H1 (cell line): Measurements from ENCODE around the gene NCAPG2. TPM values are rescaled to one million over a fixed set of nuclear protein-coding genes. Genes with fewer than 3 reads are reported as not detected.
A peak's percentile ranks its signal among the peaks of the same experiment; 100 is the strongest.

Source experiments
- CTCF ChIA-PET: fragments of 300-600 bp; sonication (Branson Sonifier 250); formaldehyde crosslinking; loops from one replicate; lab custom pipeline; 2021; ENCODE audit not compliant: partially characterized antibody; lab: Charles Lee
- POLR2A ChIA-PET: fragments of 300-600 bp; sonication (Branson Sonifier 250); formaldehyde crosslinking; loops from one replicate; lab custom pipeline; 2021; ENCODE audit warnings: inconsistent platforms; ENCODE audit not compliant: partially characterized antibody; lab: Charles Lee
- DNase-seq, 2 experiments: peaks; one replicate each; pipeline versions ENCODE4 v3.0.0 to v3.0.0-alpha.2; 2010 to 2022; ENCODE audit warnings: low spot score in 2 of 2, low read depth in 1 of 2, mixed read lengths in 1 of 2
- FAIRE-seq: peaks from 2 replicates; lab custom pipeline; 2011; peaks lifted over from hg19 to GRCh38; lab: Jason Lieb, UNC
- H2AFZ ChIP-seq: 2 replicates; pipeline ENCODE4 v1.8.1; 2012; ENCODE audit warnings: low read length, inconsistent platforms
- H2AK5ac ChIP-seq: 2 replicates; pipeline ENCODE4 v1.6.1; 2013; ENCODE audit warnings: low read depth, low read length
- H2BK120ac ChIP-seq: replicated peaks from 2 replicates; pipeline ENCODE3; 2013; ENCODE audit warnings: low read depth, low read length, inconsistent platforms
- H2BK12ac ChIP-seq: 2 replicates; pipeline ENCODE4 v1.6.1; 2013; ENCODE audit warnings: low read depth, low read length
- H2BK15ac ChIP-seq: 2 replicates; pipeline ENCODE4 v1.6.1; 2013; ENCODE audit warnings: low read length
- H2BK20ac ChIP-seq: 2 replicates; pipeline ENCODE4 v1.6.1; 2013; ENCODE audit warnings: low read length
- H2BK5ac ChIP-seq: 2 replicates; pipeline ENCODE4 v1.6.1; 2013; ENCODE audit warnings: low read depth, low read length
- H3K14ac ChIP-seq: 2 replicates; pipeline ENCODE4 v1.6.1; 2013; ENCODE audit warnings: inconsistent platforms; ENCODE audit not compliant: insufficient read length
- H3K18ac ChIP-seq: 2 replicates; pipeline ENCODE4 v1.6.1; 2013; ENCODE audit warnings: low read length; ENCODE audit errors: extremely low read depth
- H3K23ac ChIP-seq: 2 replicates; pipeline ENCODE4 v1.6.1; 2013; ENCODE audit warnings: inconsistent platforms; ENCODE audit not compliant: insufficient read length
- H3K23me2 ChIP-seq: 2 replicates; pipeline ENCODE4 v1.6.1; 2013; ENCODE audit warnings: low read depth, low read length
- H3K27ac ChIP-seq: 2 replicates; pipeline ENCODE4 v1.6.1; 2011; ENCODE audit warnings: low read depth, low read length, inconsistent platforms
- H3K27me3 ChIP-seq, 4 experiments: replicated peaks in 1 of 4; 1 replicate in 1 of 4; 2 replicates in 3 of 4; pipeline versions ENCODE4 v1.6.1 to v1.8.1; 2011 to 2013; ENCODE audit warnings: low read length in 3 of 4, mild to moderate bottlenecking in 3 of 4, inconsistent platforms in 2 of 4, mixed read lengths in 2 of 4, moderate library complexity in 1 of 4; ENCODE audit not compliant: control insufficient read depth in 3 of 4, insufficient read depth in 3 of 4; ENCODE audit errors: extremely low read depth in 1 of 4
- H3K36me3 ChIP-seq, 4 experiments: 2 replicates each; pipeline versions ENCODE4 v1.6.1 to v1.8.1; 2011 to 2013; ENCODE audit warnings: mild to moderate bottlenecking in 4 of 4, low read length in 3 of 4, moderate library complexity in 2 of 4, control low read depth in 1 of 4, inconsistent platforms in 1 of 4; ENCODE audit not compliant: insufficient read depth in 4 of 4, control insufficient read depth in 2 of 4
- H3K4ac ChIP-seq: replicated peaks from 2 replicates; pipeline ENCODE3; 2013; ENCODE audit warnings: low read length, low read depth, mixed read lengths, inconsistent platforms; ENCODE audit not compliant: insufficient read length
- H3K4me1 ChIP-seq, 4 experiments: replicated peaks in 1 of 4; 1 replicate in 1 of 4; 2 replicates in 3 of 4; pipeline versions ENCODE4 v1.6.1 to v1.8.1; 2011 to 2013; ENCODE audit warnings: low read length in 3 of 4, inconsistent platforms in 2 of 4, mixed read lengths in 1 of 4; ENCODE audit not compliant: insufficient read depth in 4 of 4, control insufficient read depth in 3 of 4
- H3K4me2 ChIP-seq, 2 experiments: 2 replicates each; pipeline versions ENCODE4 v1.6.1 to v1.8.1; 2011 to 2013; ENCODE audit warnings: low read depth in 2 of 2, low read length in 2 of 2, control low read depth in 1 of 2, inconsistent platforms in 1 of 2, mild to moderate bottlenecking in 1 of 2; ENCODE audit not compliant: insufficient read depth in 1 of 2
- H3K4me3 ChIP-seq, 4 experiments: fragments of 200-600, 300-600 bp in 1 of 4; sonication (generic), shearing (Covaris generic), sonication (Bioruptor Twin) in 1 of 4; 2 replicates each; pipeline versions ENCODE4 v1.5.1 to v1.8.1; 2011 to 2016; ENCODE audit warnings: low read length in 4 of 4, low read depth in 3 of 4, control low read depth in 2 of 4, inconsistent platforms in 2 of 4, mild to moderate bottlenecking in 2 of 4, mixed read lengths in 1 of 4, moderate library complexity in 1 of 4; ENCODE audit not compliant: insufficient read depth in 2 of 4; ENCODE audit errors: extremely low read depth in 1 of 4
- H3K56ac ChIP-seq: replicated peaks from 2 replicates; pipeline ENCODE3; 2013; ENCODE audit warnings: low read depth, mild to moderate bottlenecking, mixed read lengths, low read length, inconsistent platforms; ENCODE audit not compliant: insufficient read length
- H3K79me1 ChIP-seq: 2 replicates; pipeline ENCODE4 v1.6.1; 2013; ENCODE audit warnings: low read depth, low read length, control low read depth
- H3K79me2 ChIP-seq, 2 experiments: 2 replicates each; pipeline versions ENCODE4 v1.6.1 to v1.8.1; 2012 to 2013; ENCODE audit warnings: low read length in 2 of 2, mild to moderate bottlenecking in 2 of 2, inconsistent platforms in 1 of 2; ENCODE audit not compliant: insufficient read depth in 2 of 2, control insufficient read depth in 1 of 2
- H3K9ac ChIP-seq, 4 experiments: replicated peaks in 1 of 4; 1 replicate in 1 of 4; 2 replicates in 3 of 4; pipeline versions ENCODE4 v1.6.1 to v1.8.1; 2011 to 2013; ENCODE audit warnings: low read depth in 3 of 4, low read length in 3 of 4, control low read depth in 2 of 4, mild to moderate bottlenecking in 2 of 4, moderate library complexity in 2 of 4, inconsistent platforms in 1 of 4; ENCODE audit errors: extremely low read depth in 1 of 4
- H3K9me3 ChIP-seq, 2 experiments: 2 replicates each; pipeline versions ENCODE4 v1.6.1 to v1.8.1; 2012 to 2013; ENCODE audit warnings: mild to moderate bottlenecking in 2 of 2, moderate library complexity in 2 of 2, control low read depth in 1 of 2, inconsistent platforms in 1 of 2, low read depth in 1 of 2, low read length in 1 of 2, mixed read lengths in 1 of 2; ENCODE audit not compliant: insufficient read depth in 2 of 2
- H4K20me1 ChIP-seq, 2 experiments: replicated peaks in 1 of 2; 2 replicates each; pipeline versions ENCODE3 to v1.8.1; 2011 to 2013; ENCODE audit warnings: inconsistent platforms in 2 of 2, low read length in 2 of 2, mild to moderate bottlenecking in 1 of 2; ENCODE audit not compliant: insufficient read depth in 2 of 2, control insufficient read depth in 1 of 2
- H4K5ac ChIP-seq: 2 replicates; pipeline ENCODE4 v1.6.1; 2013; ENCODE audit warnings: low read length, low read depth, mixed read lengths, inconsistent platforms; ENCODE audit not compliant: insufficient read length
- H4K8ac ChIP-seq: 2 replicates; pipeline ENCODE4 v1.8.0; 2013; ENCODE audit warnings: mild to moderate bottlenecking, moderate library complexity, low read length, inconsistent platforms; ENCODE audit not compliant: insufficient read depth; ENCODE audit errors: extremely low read depth
- H4K91ac ChIP-seq: replicated peaks from 2 replicates; pipeline ENCODE3; 2013; ENCODE audit warnings: low read length, mixed read lengths, inconsistent platforms; ENCODE audit not compliant: insufficient read length
- BACH1 ChIP-seq: IDR thresholded peaks from 2 replicates; pipeline ENCODE4 v1.6.1; 2012; ENCODE audit warnings: low read length, improper control_type of control experiment
- CBX5 ChIP-seq: fragments of 300-800, 300-1000 bp; sonication (generic); IDR thresholded peaks from 2 replicates; pipeline ENCODE4 v1.7.1; 2016; ENCODE audit warnings: antibody characterized with exemption, low read length, low read depth
- CTBP2 ChIP-seq: IDR thresholded peaks from 2 replicates; pipeline ENCODE4 v1.7.0; 2011; ENCODE audit warnings: borderline replicate concordance, mild to moderate bottlenecking, moderate library complexity, mixed read lengths, low read length; ENCODE audit not compliant: insufficient read depth, insufficient read length
- GTF2F1 ChIP-seq: IDR thresholded peaks from 2 replicates; pipeline ENCODE4 v1.6.1; 2012; ENCODE audit warnings: low read depth, low read length, improper control_type of control experiment, borderline replicate concordance
- KDM4A ChIP-seq: IDR thresholded peaks from one replicate; pipeline ENCODE4 v1.7.1; 2012; ENCODE audit warnings: low read depth, mild to moderate bottlenecking, moderate library complexity, low read length, inconsistent platforms; ENCODE audit not compliant: severe bottlenecking
- KDM5A ChIP-seq: fragments of 200-600 bp; IDR thresholded peaks from 2 replicates; pipeline ENCODE4 v1.7.1; 2012; ENCODE audit warnings: mild to moderate bottlenecking, low read length, inconsistent platforms, mixed read lengths
- SP1 ChIP-seq: IDR thresholded peaks from 2 replicates; pipeline ENCODE4 v1.6.1; 2011; ENCODE audit warnings: low read depth, low read length
- TCF12 ChIP-seq: IDR thresholded peaks from 2 replicates; pipeline ENCODE4 v1.6.1; 2011; ENCODE audit warnings: low read depth, mild to moderate bottlenecking, low read length
- WGBS, 2 experiments: shearing (Covaris generic) in 1 of 2; methylation state at CpG; one replicate each; pipeline versions ENCODE4 v1.1.6 to v1.1.7; 2013 to 2015; ENCODE audit warnings: low lambda C conversion rate in 2 of 2, mixed read lengths in 2 of 2, inconsistent platforms in 1 of 2, low coverage in 1 of 2, missing lambda C conversion rate in 1 of 2; ENCODE audit not compliant: insufficient replicate concordance in 2 of 2, insufficient coverage in 1 of 2, insufficient read length in 1 of 2; ENCODE audit errors: extremely low coverage in 1 of 2, missing lambda C conversion rate in 1 of 2; 5-methylcytosine and 5-hydroxymethylcytosine counted together
- polyA plus RNA-seq, 7 experiments: library from polyadenylated mRNA; depleted of rRNA in 3 of 7; stranded (reverse) in 5 of 7; unstranded in 2 of 7; fragments of >200 nt in 5 of 7; fragments of 200-250 nt in 2 of 7; gene quantifications; 1 replicate in 5 of 7; 2 replicates in 1 of 7; 4 replicates in 1 of 7; pipeline versions ENCODE4 v1.2.1 to v1.2.3, GENCODE V29; 2011 to 2013; ENCODE audit warnings: missing spikeins in 2 of 7, mixed read lengths in 2 of 7
- total RNA-seq: library from RNA; stranded (reverse); fragmentation: NEBNext Ultra II Directional; extraction: Animal tissue kit (Norgen Biotek cat#: 25700); gene quantifications from 2 replicates; pipeline ENCODE4 v1.2.1, GENCODE V29; 2021
- TF ChIP-seq, protein P1 (sequence below): IDR thresholded peaks from 2 replicates; pipeline ENCODE4 v1.6.1; 2011; ENCODE audit warnings: low read length, improper control_type of control experiment

The NCAPG2 gene
- total and polyA plus RNA-seq, 2 of the 8 experiments (the other 6 are each of a cell fraction or from before 2014, with no cell fraction given), result 49.9 to 119 TPM

DNA sequence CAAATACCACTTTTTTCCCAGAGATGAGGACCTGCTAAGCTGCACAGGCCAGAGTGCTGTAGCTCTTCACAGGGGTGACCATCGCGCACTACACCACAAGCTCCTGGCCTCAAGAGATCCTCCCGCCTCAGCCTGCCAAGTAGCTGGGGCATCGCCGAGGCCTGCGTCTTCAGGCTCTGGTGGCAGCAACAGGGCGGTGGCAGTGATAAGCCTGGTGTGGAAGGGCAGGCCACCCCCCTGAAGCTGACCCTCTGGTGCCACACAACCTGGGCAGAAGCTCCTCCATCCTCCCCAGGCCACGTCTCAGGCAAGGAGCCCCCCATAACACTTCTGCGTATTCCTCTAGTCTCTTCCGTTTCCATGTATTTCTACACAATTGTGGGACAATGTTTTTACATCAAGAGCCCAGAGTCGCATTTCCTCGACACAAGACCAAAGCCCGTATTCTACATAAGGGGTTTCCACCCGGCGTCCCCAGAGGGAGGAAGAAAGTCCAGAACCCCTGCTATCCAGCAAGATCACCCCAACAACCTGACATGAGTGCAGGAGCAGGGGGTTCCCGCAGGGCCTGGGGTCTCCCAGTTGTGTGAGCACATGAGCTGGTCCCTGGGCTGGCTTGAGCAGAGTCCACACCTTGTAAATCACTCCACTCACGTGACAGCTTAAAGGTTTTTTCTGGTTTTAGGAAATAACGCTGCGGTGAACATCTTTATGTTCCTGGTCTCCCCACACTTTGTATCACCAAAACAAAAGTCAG, 37.6 kb upstream of the NCAPG2 start:
- Histone ChIP-seq H3K23ac (no peak overlapping the region), H3K27me3 (no peaks in the 10 kb centered on the region), H3K27ac (no peak overlapping the region), H3K4me2 (no peak overlapping the region), H3K79me1 (no peaks in the 10 kb centered on the region), H2BK120ac (no peak overlapping the region), H2AFZ (no peak overlapping the region), H3K9ac (no peak overlapping the region), H3K23me2 (no peaks in the 10 kb centered on the region; the same call in 1 of the 2 replicates), H3K9me3 (no peaks in the 10 kb centered on the region), H3K79me2 (no peaks in the 10 kb centered on the region), H4K8ac (no peak overlapping the region), H3K14ac (no peak overlapping the region), H4K20me1 (peaks cover 2% of the 10 kb centered on the region in 2 experiments), H3K36me3 (peaks cover 10 to 42% (median 27%) of the 10 kb centered on the region in 4 experiments), H3K4me1 (no peaks in the 10 kb centered on the region), H3K18ac (no peak overlapping the region), H4K5ac (no peak overlapping the region), H4K91ac (no peak overlapping the region), H3K56ac (no peak overlapping the region), H2AK5ac (no peak overlapping the region), H2BK15ac (no peak overlapping the region), H3K4me3 (no peak overlapping the region), H2BK20ac (no peak overlapping the region), H2BK12ac (no peak overlapping the region), H3K4ac (no peak overlapping the region), H2BK5ac (no peak overlapping the region)
- POLR2A ChIA-PET, result interaction anchor here (0.7 kb wide), 1 partner anchor 11 kb away, joined by 3 read pairs; no protein-coding TSS in a partner anchor
- FAIRE-seq (no peak), DNase-seq (peak in 1 of 2 experiments; percentile 26)
- no peak for TF ChIP-seq CBX5
- TF ChIP-seq TCF12, result no peak
- TF ChIP-seq KDM5A, result no peak
- no peak for TF ChIP-seq BACH1
- TF ChIP-seq, protein P1, sequence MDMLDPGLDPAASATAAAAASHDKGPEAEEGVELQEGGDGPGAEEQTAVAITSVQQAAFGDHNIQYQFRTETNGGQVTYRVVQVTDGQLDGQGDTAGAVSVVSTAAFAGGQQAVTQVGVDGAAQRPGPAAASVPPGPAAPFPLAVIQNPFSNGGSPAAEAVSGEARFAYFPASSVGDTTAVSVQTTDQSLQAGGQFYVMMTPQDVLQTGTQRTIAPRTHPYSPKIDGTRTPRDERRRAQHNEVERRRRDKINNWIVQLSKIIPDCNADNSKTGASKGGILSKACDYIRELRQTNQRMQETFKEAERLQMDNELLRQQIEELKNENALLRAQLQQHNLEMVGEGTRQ, result no peak
- no peak for TF ChIP-seq GTF2F1
- TF ChIP-seq KDM4A, result no peak
- no peak for TF ChIP-seq SP1
- TF ChIP-seq CTBP2, result no peak
- CTCF ChIA-PET, result interaction anchor here (0.9 to 3.7 kb wide), 12 partner anchors 9 to 235 kb away, joined by 3 to 29 read pairs (median 4); partner anchors contain the start of gene NCAPG2
- WGBS, 2 experiments, result 95% methylated on average over 19 of the region's 19 CpGs; no CpG with 5 or more reads in 1 of the 2 experiments
